ENCODE results near the gene KLHL11. TPM values are rescaled to one million over a fixed set of nuclear protein-coding genes. Genes with fewer than 3 reads are reported as not detected.

KLHL11 gene
- total and polyA plus RNA-seq, 9 of the 15 experiments (the other 6 are each of a cell fraction or from before 2014, with no cell fraction given) = 0.20 to 17.0 (median 10.3) TPM

- Histone ChIP-seq H3K9me3 (replicated peaks; ENCODE audit: control insufficient read depth, insufficient read depth, low read depth, low read length) (no peaks in the 10 kb centered on the region), H3K9me1 (ENCODE audit: control insufficient read depth, insufficient read depth, low read length) (no peaks in the 10 kb centered on the region), H3K4me1 (replicated peaks in 1 of 2; ENCODE audit: control insufficient read depth in 2 of 2, insufficient read depth in 2 of 2, low read length in 2 of 2) (no peaks in the 10 kb centered on the region), H2AFZ (ENCODE audit: low read depth, low read length) (no peak overlapping the region), H3K36me3 (ENCODE audit: control insufficient read depth, insufficient read depth, low read length) (peaks cover 91% of the 10 kb centered on the region; the same call in 2 of the 3 replicates), H3K27me3 (ENCODE audit: control insufficient read depth in 2 of 2, insufficient read depth in 2 of 2, low read length in 2 of 2) (no peaks in the 10 kb centered on the region), H3K4me3 (no peak overlapping the region), H3K27ac (ENCODE audit: extremely low read depth, low read depth, low read length) (no peak overlapping the region), H3K9ac (ENCODE audit: insufficient read depth in 1 of 2, low read depth in 2 of 2, low read length in 2 of 2) (no peak overlapping the region), H3K4me2 (ENCODE audit: insufficient read depth, low read length) (no peak overlapping the region), H4K20me1 (replicated peaks; ENCODE audit: control insufficient read depth, insufficient read depth, low read length) (no peaks in the 10 kb centered on the region), H3K79me2 (ENCODE audit: control insufficient read depth, insufficient read depth, low read length) (no peaks in the 10 kb centered on the region)
- POLR2A ChIA-PET = interaction anchor here (1.1 kb wide), 1 partner anchor 21 kb away, joined by 6 read pairs; no protein-coding TSS in a partner anchor
- CTCF ChIA-PET (ENCODE audit: low intra/inter-chr PET ratio) = no interaction called here
- in situ Hi-C loops (cut with MboI) (no loop called here), intact Hi-C loops (cut with micrococcal nuclease) (no loop called here)
- DNase-seq (ENCODE audit: extremely low read depth in 1 of 4, low spot score in 3 of 4) (no peak), ATAC-seq (no peak), FAIRE-seq (no peak)
- BruUV-seq (replicated peaks) = no TSS peak
- no peak for TF ChIP-seq E2F3 (CRISPR knock-in tag; IDR thresholded peaks at IDR 0.05)
- TF ChIP-seq TOE1 (IDR thresholded peaks at IDR 0.05; ENCODE audit: borderline replicate concordance) = no peak
- TF ChIP-seq TOE1 (CRISPR knock-in tag; IDR thresholded peaks at IDR 0.05; ENCODE audit: borderline replicate concordance, low read depth) = no peak
- no peak for TF ChIP-seq ZC3H11A (IDR thresholded peaks at IDR 0.05; ENCODE audit: low read depth, low read length)
- no peak for TF ChIP-seq TRIM28 (IDR thresholded peaks at IDR 0.05)
- TF ChIP-seq ZNF76 (CRISPR knock-in tag; IDR thresholded peaks at IDR 0.05; ENCODE audit: borderline replicate concordance) = no peak
- TF ChIP-seq NRF1 (conservative IDR thresholded peaks at IDR 0.05 in 1 of 2, IDR thresholded peaks at IDR 0.05 in 1 of 2) = no peak
- no peak for TF ChIP-seq PRMT5 (CRISPR knock-in tag; IDR thresholded peaks at IDR 0.05)
- no peak for TF ChIP-seq THRB (CRISPR knock-in tag; conservative IDR thresholded peaks at IDR 0.05)
- TF ChIP-seq ZNF134 (CRISPR knock-in tag; conservative IDR thresholded peaks at IDR 0.05) = no peak
- no peak for TF ChIP-seq MECOM (CRISPR knock-in tag; IDR thresholded peaks at IDR 0.05)
- no peak for TF ChIP-seq NR4A1 (CRISPR knock-in tag; IDR thresholded peaks at IDR 0.05)
- TF ChIP-seq NR4A1 (tag; IDR thresholded peaks at IDR 0.05) = no peak
- no peak for TF ChIP-seq IFI16 (CRISPR knock-in tag; IDR thresholded peaks at IDR 0.05)
- over 99% methylated on average over 7 of the region's 7 CpGs for WGBS (ENCODE audit: insufficient coverage, low coverage, missing lambda C conversion rate)
Observed at GRCh38 chr17:41891135-41892020, 26.2 kb upstream of the KLHL11 start.

Measured in K562 (cell line).